Medulla oblongata (tissue), 1 donor: ENCODE results near the gene ILRUN.
A peak's percentile ranks its signal among the peaks of the same experiment; 100 is the strongest.
"Not testable (repeated sequence)": the region's sequence is repeated elsewhere in the genome, so short reads cannot be mapped to it uniquely, and the experiment has no call there.

Experiments
- DNase-seq: peaks from one replicate; pipeline ENCODE4 v3.0.0-alpha.2; 2015; ENCODE audit errors: extremely low spot score

Gene ILRUN

DNA sequence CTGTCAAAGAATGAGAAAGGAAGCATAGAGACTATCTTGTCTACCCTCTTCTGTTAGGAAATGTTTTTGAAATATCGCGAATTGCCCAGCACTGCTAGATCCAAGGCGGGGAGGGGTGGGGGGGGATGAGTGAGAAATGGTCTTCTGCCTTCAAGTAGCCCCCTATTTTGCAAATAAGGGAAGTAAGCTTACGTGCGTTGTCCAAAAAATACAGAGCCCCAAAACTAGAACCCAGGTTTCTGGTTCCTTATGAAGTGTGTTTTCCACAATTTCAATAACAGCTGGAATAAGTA is 923 bp upstream of the ILRUN start:
- DNase-seq, result no peak

DNA sequence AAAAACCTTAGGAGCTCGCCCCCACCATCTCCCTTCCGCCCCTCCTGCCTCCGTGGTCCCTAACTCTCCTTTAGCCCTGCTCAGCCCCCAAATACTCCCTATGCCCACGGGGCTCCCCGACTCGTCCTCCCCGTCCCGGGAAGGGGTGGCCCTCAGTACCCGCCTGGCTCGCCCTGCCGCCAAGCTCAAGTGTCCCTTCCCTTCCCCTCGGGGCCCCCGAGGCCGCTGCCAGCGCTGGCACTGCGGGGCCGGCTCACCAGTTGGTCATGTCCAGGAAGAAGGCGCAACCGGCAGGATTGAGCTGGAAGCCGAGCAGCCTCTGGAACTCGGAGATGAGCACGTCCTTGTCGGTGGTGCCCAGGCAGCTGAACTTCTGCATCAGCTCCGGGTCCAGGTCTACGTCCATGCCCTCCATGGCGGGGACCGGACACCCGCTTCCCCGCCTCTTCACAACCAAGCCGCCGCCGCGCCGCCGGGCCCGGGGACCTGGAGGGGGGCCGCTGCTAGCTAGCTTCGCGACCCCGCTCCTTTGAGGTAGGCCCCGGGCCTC is 303 bp downstream of the ILRUN start:
- no peak for DNase-seq

DNA sequence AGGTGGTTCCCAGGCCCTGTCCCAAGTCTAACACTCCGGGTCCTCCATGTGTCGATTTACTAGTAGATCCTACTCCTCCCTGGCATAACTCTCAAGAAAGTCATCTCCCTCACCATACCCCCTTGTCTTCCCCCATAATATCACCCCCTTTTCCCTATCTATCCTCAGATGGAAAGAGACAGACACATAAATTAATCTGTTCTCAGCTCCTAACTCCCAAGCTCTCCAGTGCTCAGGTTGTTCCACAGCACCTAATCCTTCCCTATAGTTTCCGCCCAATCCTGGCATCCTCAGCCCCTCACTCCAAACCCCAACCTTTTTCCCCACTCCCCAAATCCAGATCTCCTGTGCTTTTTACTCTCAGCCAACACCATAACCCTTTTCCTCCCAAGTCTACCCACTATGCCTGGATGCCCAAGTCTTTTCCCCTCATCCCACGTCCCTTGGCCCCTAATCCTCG is 808 bp downstream of the ILRUN start:
- DNase-seq, result peak; percentile 25

DNA sequence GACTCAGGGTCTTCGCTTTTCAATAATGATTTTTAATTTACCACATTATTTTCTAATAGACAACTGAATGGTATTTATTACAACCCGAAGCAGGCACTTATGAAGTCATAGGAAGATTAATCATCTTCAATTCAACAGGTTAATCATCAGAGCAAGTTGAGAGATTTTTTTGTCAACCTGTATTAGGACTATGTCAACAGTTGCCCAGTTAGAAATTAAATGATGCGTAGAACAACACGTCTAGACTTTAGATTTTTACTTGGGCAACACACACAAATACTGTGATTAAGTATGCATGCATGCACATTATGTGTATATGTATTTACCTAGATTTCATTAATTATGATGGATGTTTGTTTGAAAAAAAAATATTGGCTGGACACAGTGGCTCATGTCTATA is 4.3 kb downstream of the ILRUN start:
- DNase-seq, result no peak

DNA sequence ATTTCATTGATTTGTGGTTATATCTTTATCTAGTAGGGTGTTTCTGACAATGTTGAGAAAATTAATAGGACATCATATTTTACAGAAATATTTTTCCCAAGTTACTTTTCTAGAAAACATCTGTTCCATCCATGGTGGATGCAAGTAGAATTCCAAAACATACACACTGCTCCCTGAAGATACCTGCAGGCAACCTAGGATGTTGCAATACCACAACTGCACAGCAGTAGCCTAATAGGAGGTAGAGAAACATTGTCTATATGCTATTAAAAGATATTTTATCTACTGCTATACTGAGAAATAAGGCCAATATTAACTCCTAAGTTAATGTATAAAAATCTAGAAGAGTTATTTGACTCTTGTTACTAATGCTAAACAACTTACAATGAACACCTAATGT is 6.8 kb downstream of the ILRUN start:
- no peak for DNase-seq

DNA sequence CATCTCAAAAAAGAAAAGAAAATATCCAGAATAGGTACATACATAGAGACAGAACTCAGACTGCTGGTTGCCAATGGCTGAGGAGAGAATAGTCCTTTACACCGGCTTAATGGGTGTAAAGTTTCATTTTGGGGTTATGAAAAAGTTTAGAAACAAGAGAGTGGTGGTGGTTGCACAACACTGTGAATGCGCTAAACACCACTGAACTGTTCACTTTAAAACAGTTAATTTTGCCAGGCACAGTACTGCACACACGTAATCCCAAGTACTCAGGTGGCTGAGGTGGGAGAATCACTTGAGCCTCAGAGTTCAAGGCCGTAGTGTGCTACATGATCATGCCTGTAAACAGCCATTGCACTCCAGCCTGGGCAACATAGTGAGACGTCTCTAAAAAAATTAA is 7.6 kb downstream of the ILRUN start:
- no peak for DNase-seq

DNA sequence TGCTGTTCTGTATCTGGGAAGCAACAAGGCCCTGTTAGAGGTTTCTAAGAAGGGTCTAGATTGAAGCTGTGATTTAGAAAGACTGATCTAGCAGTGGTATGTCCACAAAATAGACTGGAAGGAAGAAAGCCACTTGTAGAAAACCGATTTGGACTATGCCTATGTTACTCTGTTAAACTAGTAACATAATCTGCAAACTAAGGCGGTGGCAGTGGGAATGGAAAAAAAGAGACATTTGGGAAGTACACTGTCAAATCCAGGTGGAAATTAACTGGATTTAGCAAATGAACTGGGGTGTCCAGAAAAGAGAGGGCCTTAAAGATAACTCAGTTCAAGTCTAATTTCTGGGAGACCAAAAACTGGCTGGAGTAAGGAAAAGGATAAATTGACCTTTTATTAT is 11.6 kb downstream of the ILRUN start:
- DNase-seq, result no peak

DNA sequence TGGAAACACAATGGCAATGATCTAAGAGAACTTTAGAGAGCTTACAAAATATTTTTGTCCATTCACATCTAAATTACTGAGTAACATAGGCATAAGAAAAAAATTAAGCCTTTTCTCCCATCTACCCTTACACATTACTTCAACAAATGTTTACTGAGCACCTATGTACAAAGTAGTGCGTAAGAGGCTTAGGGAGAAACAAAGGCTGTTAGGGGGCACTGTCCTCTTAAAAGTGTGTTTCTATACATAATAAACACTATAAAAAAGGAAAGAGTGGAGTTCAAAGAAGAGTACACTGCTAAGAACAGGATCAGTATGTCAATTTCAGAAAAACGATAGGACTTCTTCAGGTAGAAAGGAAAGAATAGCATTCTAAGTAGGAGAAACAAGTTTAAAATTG is 12.2 kb downstream of the ILRUN start:
- no peak for DNase-seq

DNA sequence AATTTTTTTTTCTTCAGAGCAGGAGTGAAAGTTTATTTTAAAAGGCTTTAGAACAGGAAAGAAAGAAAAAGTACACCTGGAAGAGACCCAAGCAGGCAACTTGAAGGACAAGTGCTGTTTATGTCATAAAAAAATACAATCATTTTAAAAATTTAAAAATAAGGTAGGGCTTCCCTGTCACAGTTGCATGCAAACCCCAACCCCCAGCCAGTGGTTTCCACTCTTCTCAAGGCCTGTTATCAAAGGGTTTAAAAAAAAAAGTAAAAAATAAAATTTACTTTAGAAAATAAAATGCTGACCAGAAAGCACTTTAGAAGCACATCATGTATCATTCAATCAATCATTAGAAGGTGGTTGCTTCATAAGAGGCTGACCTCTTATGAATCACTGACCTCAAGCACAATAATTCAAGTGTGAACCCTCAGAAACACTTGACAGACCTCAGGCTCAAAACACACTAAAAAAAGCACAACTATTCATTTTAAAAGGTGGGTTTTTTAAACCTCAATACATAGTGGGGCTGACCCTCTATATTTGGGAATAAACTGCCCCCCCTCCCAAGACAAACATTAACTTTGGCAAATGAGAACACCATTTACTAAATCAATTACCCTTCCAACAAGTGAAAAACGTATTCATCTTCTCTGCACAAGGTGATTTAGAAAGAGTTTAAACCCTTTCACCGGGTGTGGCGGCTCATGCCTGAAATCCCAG is 15.6 kb downstream of the ILRUN start:
- DNase-seq, result no peak

DNA sequence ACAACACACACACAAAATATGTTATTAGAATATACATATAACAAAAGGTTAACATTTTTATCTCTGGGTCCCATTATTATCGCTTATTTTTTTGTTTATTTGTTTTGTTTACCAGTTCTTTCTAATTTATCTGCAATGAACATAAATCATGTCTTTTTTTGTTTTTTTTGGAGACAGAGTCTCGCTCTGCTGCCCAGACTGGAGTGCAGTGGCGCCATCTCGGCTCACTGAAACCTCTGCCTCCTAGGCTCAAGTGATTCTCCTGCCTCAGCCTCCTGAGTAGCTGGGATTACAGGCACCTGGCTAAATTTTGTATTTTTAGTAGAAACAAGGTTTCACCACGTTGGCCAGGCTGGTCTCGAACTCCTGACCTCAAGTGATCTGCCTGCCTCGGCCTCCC is 16.3 kb downstream of the ILRUN start:
- DNase-seq, result not testable (repeated sequence)

DNA sequence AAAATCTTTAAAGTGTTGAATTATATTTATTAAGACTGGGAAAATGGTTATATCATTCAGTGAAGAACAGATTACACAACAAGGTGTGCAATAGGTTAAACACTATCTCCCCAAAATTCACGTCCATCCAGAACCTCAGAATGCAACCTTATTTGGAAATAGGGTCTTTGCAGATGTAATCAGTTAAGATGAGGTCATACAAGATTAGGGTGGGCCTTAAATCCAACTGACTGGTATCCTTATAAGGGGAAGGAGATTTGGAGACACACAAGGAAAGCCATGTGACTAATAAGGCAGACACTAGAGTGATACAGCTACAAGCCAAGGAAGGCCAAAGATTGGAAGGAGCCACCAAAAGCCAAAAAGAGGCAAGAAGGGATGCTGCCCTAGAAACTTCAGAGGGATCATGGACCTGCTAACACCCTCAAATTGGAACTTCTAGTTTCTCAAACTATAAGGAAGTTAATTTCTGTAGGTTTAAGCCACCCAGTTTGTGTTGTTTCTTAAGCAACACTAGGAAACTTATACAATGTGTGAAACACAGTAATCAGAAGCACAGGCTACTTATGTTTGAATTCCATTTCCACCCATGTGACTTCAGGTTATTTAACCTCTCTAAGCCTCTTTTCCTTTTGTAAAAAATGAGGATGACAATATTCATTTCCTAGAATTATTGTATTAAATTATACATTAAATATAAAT is 16.9 kb downstream of the ILRUN start:
- no peak for DNase-seq

DNA sequence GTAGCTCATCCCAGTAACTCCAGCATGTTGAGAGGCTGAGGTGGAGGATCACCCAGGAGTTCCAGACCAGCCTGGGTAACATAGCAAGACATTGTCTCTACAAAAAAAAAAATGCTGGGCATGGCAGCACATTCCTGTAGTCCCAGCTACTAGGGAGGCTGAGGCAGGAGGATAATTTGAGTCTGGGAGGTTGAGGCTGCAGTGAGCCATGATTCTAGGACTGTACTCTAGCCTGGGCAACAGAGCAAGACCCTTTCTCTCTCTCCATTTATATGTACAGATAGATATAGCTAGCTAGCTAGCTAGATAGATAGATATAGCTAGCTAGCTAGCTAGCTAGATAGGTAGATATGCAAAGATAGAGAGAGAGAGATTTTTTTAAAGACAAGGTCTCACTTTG is 20.4 kb downstream of the ILRUN start:
- no peak for DNase-seq

DNA sequence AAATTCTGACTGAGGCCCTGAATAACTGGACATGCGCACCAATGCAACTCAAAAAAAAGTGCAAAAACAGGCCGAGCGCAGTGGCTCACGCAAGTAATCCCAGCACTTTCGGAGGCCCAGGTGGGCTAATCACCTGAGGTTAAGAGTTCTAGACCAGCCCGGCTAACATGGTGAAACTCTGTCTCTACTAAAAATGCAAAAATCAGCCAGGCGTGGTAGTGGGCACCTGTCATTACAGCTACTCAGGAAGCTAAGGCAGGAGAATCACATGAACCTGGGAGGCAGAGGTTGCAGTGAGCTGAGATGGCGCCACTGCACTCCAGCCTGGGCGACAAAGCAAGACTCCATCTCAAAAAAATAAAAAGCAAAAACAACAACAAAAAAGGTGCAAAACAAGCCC is 21.6 kb downstream of the ILRUN start:
- not testable (repeated sequence) for DNase-seq

DNA sequence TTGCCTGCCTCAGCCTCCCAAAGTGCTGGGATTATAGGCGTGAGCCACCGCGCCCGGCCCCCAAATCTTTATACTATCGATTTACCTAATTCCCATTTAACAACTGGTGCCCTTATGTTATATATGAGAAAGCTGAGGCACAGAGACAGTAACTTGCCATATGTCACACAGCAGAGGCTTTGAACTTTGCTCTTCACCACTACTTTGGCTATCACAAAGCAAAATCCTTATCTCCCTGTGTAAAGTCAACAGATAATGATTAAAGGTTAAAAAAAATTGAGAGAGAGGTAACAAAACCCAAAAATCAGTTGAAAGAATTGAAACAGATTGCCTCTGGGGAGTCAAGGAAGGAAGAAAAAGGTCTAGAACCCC is 22.3 kb downstream of the ILRUN start:
- DNase-seq, result no peak

DNA sequence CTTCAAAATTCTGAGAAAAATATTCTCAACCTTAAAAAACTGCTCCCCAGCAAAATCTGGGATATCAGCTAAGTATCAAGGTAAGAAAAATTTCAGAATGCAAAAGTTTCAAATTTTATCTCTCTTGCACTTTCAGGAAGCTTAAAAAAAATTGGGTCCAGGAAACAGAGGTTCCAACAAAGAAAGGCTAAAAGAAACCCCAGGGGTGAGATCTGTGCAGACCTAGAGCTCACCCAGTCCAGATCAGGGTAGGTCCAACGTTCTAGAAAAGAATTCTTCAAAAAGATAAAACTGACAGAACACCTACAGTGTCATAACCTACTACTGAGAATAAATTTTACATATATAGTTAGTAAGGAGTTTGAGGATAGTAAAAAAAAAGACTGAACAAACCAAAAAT is 23.5 kb downstream of the ILRUN start:
- DNase-seq, result no peak

DNA sequence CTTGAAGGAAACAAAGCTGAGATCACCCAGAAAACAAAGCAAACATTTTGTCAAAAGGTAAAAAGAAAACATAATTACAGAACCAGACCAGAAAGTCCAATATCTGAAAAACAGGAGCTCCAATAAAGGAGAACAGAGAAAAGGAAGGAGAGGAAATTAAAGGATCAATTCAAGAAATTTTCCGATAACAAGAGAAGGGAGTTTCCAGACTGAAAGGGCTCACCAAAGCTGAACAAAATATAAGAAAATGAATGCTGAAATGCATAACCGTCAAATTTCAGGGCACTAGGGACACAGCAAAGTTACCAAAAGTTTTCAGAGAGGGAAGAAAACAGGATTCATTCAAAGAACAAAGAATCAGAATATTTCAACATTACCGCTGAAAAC is 23.9 kb downstream of the ILRUN start:
- no peak for DNase-seq

DNA sequence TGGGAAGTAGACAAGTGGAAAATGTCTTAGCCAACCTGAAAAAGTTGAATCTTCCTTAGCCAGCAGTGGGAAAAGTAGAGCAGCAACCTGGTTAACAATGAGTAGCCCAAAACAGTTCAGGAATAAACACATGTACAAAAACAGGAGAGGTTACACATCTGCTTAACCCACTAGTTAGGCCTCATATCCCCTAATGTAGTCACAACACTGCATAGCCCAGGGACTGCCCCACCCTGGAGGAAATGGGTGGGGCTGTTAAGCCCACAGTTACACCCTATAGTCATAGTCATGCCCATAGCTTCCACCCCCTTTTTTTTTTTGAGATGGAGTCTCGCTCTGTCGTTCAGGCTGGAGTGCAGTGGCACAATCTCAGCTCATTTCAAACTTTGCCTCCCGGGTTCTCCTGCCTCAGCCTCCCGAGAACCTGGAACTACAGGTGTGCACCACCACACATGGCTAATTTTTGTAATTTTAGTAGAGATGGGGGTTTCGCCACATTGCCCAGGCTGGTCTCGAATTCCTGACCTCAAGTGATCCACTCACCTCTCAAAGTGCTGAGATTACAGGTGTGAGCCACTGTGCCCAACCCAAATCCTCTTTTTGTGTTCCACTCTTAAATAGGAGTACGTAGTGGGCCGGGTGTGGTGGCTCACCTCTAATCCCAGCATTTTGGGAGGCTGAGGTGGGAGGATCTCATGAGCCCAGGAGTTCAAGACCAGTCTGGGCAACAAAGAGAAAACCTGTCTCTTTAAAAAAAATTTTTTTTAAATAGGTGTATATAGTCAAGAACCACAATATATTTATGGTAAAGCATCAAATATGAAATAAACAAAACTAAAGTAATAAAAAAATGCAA is 24.5 kb downstream of the ILRUN start:
- no peak for DNase-seq

DNA sequence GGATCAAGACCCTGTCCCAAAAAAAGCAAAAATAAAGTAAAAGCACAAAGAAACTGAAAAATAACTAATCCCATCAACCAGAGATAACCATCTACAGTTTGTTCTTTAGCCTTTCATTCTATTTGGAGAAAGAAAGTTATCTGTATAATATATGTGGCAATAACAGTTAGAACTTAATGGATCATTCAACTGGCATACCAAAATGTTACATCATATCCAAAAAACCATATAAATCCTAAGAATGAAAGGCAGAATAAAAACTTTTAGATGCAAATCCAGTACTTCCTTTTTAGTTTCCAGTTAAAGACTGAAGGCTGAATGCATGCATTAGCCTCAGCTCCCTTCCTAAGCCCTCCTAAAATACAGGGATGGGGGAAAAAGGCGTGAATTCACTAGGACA is 25.2 kb downstream of the ILRUN start:
- DNase-seq, result no peak

DNA sequence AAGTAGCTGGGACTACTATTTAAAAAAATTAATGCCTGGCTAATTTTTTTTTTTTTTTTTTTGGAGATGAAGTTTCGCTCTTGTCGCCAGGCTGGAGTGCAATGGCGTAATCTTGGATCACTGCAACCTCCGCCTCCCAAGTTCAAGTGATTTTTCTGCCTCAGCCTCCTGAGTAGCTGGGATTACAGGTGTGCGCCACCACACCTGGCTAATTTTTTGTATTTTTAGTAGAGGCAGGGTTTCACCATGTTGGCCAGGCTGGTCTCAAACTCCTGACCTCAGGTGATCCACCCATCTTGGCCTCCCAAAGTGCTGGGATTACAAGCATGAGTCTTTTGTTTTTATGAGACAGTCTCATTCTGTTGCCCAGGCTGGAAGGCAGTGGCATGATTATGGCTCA is 27.8 kb downstream of the ILRUN start:
- DNase-seq, result not testable (repeated sequence)

DNA sequence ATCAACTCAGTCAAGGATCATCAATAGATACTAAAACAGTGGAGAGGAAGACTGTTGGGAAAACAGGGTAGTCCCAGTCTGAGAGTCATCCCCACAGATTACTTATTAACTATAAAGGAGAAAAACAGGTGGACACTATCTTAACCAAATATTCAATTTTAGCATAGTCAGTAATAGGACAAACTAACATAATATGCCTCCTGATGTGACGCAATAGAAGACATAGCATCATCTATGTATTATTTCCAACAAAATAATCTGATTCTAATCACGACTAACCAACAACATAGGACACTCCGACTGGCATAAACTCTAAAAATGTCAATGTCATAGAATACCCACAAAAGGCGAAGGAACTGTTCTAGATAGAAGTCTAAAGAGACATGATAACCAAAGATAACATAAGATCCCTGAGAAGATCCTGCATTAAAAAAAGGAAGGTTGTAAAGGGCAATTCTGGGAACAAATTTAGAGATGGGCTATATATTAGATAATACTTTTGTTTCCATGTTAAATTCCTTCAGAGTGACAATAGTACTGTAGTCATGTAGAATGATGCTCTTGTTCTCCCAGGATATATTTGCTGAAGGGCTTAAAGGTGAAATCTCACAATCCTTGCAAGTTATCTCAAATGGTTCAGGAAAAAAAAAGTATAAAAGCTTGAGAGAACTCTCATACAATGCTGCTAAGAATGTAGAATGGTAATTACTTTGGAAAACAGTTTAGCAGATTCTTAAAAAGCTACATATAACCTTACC is 28.9 kb downstream of the ILRUN start:
- no peak for DNase-seq

DNA sequence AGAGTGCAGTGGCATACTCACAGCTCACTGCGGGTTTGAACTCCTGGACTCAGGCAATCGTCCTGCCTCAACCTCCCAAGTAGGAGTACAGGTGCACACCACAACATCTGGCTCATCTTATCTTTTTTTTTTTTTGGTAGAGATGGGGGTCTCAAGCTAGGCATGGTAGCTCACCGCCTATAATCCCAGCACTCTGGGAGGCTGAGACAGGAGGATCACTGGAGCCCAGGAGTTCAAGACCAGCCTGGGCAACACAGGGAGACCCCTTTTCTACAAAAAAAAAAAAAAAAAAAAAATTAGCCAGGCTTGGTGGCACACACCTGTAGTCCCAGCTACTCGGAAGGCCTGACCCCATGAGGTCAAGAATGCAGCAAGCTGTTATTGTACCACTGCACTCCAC is 31.5 kb downstream of the ILRUN start:
- no peak for DNase-seq
